Body of pancreas (tissue), 4 donors: Measurements from ENCODE around the gene REP15.
A peak's percentile ranks its signal among the peaks of the same experiment; 100 is the strongest.

ENCODE experiments used
- POLR2A ChIP-seq, 3 donors: fragments of 450-650 bp; IDR thresholded peaks; one replicate each; pipeline ENCODE4 v1.6.1; 2016; ENCODE audit warnings: antibody characterized with exemption in 3 of 3, mild to moderate bottlenecking in 2 of 3
- TF ChIP-seq, protein P1 (sequence below), 7 experiments: fragments of 450-650 bp in 4 of 7; fragments of 200-600 bp in 3 of 7; sonication (generic) in 3 of 7; IDR thresholded peaks; one replicate each; pipeline ENCODE4 v1.5.1; 2016 to 2019; ENCODE audit warnings: antibody characterized with exemption in 7 of 7

- TF ChIP-seq, protein P1, sequence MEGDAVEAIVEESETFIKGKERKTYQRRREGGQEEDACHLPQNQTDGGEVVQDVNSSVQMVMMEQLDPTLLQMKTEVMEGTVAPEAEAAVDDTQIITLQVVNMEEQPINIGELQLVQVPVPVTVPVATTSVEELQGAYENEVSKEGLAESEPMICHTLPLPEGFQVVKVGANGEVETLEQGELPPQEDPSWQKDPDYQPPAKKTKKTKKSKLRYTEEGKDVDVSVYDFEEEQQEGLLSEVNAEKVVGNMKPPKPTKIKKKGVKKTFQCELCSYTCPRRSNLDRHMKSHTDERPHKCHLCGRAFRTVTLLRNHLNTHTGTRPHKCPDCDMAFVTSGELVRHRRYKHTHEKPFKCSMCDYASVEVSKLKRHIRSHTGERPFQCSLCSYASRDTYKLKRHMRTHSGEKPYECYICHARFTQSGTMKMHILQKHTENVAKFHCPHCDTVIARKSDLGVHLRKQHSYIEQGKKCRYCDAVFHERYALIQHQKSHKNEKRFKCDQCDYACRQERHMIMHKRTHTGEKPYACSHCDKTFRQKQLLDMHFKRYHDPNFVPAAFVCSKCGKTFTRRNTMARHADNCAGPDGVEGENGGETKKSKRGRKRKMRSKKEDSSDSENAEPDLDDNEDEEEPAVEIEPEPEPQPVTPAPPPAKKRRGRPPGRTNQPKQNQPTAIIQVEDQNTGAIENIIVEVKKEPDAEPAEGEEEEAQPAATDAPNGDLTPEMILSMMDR (IDR thresholded peaks at IDR 0.05): peak; percentile 50 to 94 (median 86)
- no peak for TF ChIP-seq POLR2A (IDR thresholded peaks at IDR 0.05)
Measured at GRCh38 chr12:27733052-27733656, 36.9 kb downstream of the REP15 start.
